ENCODE data around the gene GRM1. TPM values are rescaled to one million over a fixed set of nuclear protein-coding genes. Genes with fewer than 3 reads are reported as not detected.

Gene GRM1
- total and polyA plus RNA-seq, 2 of the 4 experiments (the other 2 are of a cell fraction) = not detected

DNA sequence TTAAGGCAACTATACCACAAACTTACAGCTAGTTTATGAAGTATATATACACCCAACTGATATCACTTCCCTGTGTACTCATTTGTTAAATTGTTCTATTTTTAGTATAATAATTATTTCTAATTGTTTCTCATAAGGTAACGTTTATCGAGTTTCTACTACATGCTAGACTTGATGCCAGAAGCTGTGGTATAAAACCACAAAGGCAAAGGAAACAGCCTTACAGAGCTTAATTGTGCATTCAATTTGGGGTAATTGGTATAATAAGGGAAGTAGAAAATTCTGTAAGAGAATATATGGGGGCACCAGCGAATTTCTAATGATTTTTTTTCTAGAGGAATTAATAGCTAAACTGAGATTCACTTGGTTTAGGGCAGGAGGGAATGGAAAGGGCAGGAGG, 183.9 kb downstream of the GRM1 start:
- Histone ChIP-seq H3K56ac (ENCODE audit: extremely low read depth, insufficient read depth, low read length) (no peak overlapping the region), H4K20me1 (ENCODE audit: insufficient read depth, low read length) (no peaks in the 10 kb centered on the region), H4K91ac (ENCODE audit: insufficient read depth, low read depth, low read length) (no peak overlapping the region), H3K27me3 (ENCODE audit: control insufficient read depth, insufficient read depth, low read length) (no peaks in the 10 kb centered on the region), H3K23ac (ENCODE audit: low read depth, low read length) (no peak overlapping the region), H2AFZ (replicated peaks; ENCODE audit: low read length, poor library complexity) (no peak overlapping the region), H3K14ac (replicated peaks; ENCODE audit: low read depth, low read length) (no peak overlapping the region), H3K9me1 (ENCODE audit: insufficient read depth, low read length) (no peaks in the 10 kb centered on the region), H4K5ac (ENCODE audit: low read depth, low read length) (no peak overlapping the region), H3K9me3 (ENCODE audit: control insufficient read depth, insufficient read depth, low read length) (no peaks in the 10 kb centered on the region; the same call in 1 of the 2 replicates), H3K4me1 (ENCODE audit: control insufficient read depth, insufficient read depth, low read length) (no peaks in the 10 kb centered on the region), H3K79me1 (ENCODE audit: low read depth in 1 of 2, low read length in 2 of 2) (no peaks in the 10 kb centered on the region), H3K4me3 (ENCODE audit: insufficient read depth, low read depth, low read length) (no peak overlapping the region), H3K9ac (ENCODE audit: low read depth, low read length) (no peak overlapping the region), H3K4me2 (ENCODE audit: low read depth, low read length) (no peak overlapping the region), H2BK5ac (ENCODE audit: low read depth, low read length, poor library complexity, severe bottlenecking) (no peak overlapping the region), H2BK20ac (ENCODE audit: low read depth, low read length) (no peak overlapping the region), H2BK120ac (ENCODE audit: low read depth, low read length) (no peak overlapping the region), H3K27ac (ENCODE audit: insufficient read depth, low read length) (no peak overlapping the region), H2BK15ac (ENCODE audit: low read depth, low read length) (no peak overlapping the region), H3K18ac (ENCODE audit: low read depth, low read length) (no peak overlapping the region), H2AK9ac (replicated peaks; ENCODE audit: low read depth, low read length, poor library complexity) (no peak overlapping the region), H3K4ac (ENCODE audit: low read depth, low read length) (no peak overlapping the region), H2AK5ac (ENCODE audit: low read depth, low read length) (no peak overlapping the region), H3K36me3 (ENCODE audit: control insufficient read depth, insufficient read depth, low read length) (no peaks in the 10 kb centered on the region), H4K8ac (ENCODE audit: low read depth in 2 of 2, low read length in 2 of 2) (no peak overlapping the region)
- no TSS peak for BruUV-seq (replicated peaks)
- TF ChIP-seq, protein P1, sequence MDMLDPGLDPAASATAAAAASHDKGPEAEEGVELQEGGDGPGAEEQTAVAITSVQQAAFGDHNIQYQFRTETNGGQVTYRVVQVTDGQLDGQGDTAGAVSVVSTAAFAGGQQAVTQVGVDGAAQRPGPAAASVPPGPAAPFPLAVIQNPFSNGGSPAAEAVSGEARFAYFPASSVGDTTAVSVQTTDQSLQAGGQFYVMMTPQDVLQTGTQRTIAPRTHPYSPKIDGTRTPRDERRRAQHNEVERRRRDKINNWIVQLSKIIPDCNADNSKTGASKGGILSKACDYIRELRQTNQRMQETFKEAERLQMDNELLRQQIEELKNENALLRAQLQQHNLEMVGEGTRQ (IDR thresholded peaks at IDR 0.05; ENCODE audit: low read depth, low read length) = no peak
- TF ChIP-seq FOS (IDR thresholded peaks at IDR 0.05; ENCODE audit: low read depth, low read length) (no peak), POLR2A (IDR thresholded peaks at IDR 0.05; ENCODE audit: low read depth, low read length) (no peak), CHD1 (IDR thresholded peaks at IDR 0.05; ENCODE audit: low read depth, low read length) (no peak), CEBPB (IDR thresholded peaks at IDR 0.05; ENCODE audit: low read depth, low read length) (no peak), NFE2L2 (IDR thresholded peaks at IDR 0.05; ENCODE audit: low read depth, low read length) (no peak), SMC3 (IDR thresholded peaks at IDR 0.05; ENCODE audit: low read depth, low read length) (no peak), MAZ (IDR thresholded peaks at IDR 0.05; ENCODE audit: borderline replicate concordance, low read depth, low read length) (no peak), RAD21 (IDR thresholded peaks at IDR 0.05; ENCODE audit: low read length) (no peak)
- TF ChIP-seq, protein P2, sequence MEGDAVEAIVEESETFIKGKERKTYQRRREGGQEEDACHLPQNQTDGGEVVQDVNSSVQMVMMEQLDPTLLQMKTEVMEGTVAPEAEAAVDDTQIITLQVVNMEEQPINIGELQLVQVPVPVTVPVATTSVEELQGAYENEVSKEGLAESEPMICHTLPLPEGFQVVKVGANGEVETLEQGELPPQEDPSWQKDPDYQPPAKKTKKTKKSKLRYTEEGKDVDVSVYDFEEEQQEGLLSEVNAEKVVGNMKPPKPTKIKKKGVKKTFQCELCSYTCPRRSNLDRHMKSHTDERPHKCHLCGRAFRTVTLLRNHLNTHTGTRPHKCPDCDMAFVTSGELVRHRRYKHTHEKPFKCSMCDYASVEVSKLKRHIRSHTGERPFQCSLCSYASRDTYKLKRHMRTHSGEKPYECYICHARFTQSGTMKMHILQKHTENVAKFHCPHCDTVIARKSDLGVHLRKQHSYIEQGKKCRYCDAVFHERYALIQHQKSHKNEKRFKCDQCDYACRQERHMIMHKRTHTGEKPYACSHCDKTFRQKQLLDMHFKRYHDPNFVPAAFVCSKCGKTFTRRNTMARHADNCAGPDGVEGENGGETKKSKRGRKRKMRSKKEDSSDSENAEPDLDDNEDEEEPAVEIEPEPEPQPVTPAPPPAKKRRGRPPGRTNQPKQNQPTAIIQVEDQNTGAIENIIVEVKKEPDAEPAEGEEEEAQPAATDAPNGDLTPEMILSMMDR (conservative IDR thresholded peaks at IDR 0.05; ENCODE audit: low read depth, low read length) = no peak
- in situ Hi-C loops (cut with MboI; ENCODE audit: low sequenced_read_pairs) (no loop called here), intact Hi-C loops (cut with micrococcal nuclease) (no loop called here), dilution Hi-C loops (cut with HindIII; ENCODE audit: low sequenced_read_pairs, unreplicated experiment) (no loop called here)
- DNase-seq (no peak), ATAC-seq (ENCODE audit: low read depth) (no peak)
- ChIA-PET CTCF (no interaction called here), POLR2A (ENCODE audit: unreplicated experiment) (no interaction called here)
- WGBS, 2 experiments (ENCODE audit: extremely low coverage in 2 of 2, insufficient read length in 1 of 2) = 0% methylated on average over 1 of the region's 3 CpGs; no CpG with 5 or more reads in 1 of the 2 experiments

Measured in IMR-90 (cell line).